ENCODE results near the gene UBXN7.
"Not testable (repeated sequence)": the region's sequence is repeated elsewhere in the genome, so short reads cannot be mapped to it uniquely, and the experiment has no call there.

- TF ChIP-seq CTCF (IDR thresholded peaks at IDR 0.05); ZFX (IDR thresholded peaks at IDR 0.05; ENCODE audit: borderline replicate concordance): not testable (repeated sequence)
Measured at GRCh38 chr3:196424421-196424820, 7.8 kb downstream of the UBXN7 start.
